ENCODE measurements around the gene ADAM22.

- TF ChIP-seq CTCF (IDR thresholded peaks at IDR 0.05; ENCODE audit: borderline replicate concordance, extremely low read depth, low read length, poor library complexity, severe bottlenecking) (no peak), EZH2 (IDR thresholded peaks at IDR 0.05; ENCODE audit: borderline replicate concordance, low read depth, low read length, severe bottlenecking) (no peak)
These were observed 207.9 kb downstream of the ADAM22 start for GRCh38 chr7:88141953-88142352.
